NCI-H345 (cell line): ENCODE results near the gene PTPRH.
"Not testable (repeated sequence)": the region's sequence is repeated elsewhere in the genome, so short reads cannot be mapped to it uniquely, and the experiment has no call there.

ENCODE experiments used
- DNase-seq: peaks from one replicate; lab custom pipeline; 2025; lab: John Stamatoyannopoulos, UW

PTPRH gene

GRCh38 chr19:55158848-55159749 lies 50.2 kb downstream of the PTPRH start:
- DNase-seq: no peak

- no peak for DNase-seq
Observed at GRCh38 chr19:55158423-55158822, 50.9 kb downstream of the PTPRH start.

- DNase-seq: no peak
Observed at GRCh38 chr19:55157064-55157908, 52.0 kb downstream of the PTPRH start, which contains the start of gene TNNI3. Gene TNNI3 (minus strand): TSS chr19:55157732. CDS start chr19:55157589, 143 bp downstream.

GRCh38 chr19:55156202-55157063 lies 52.9 kb downstream of the PTPRH start:
- DNase-seq: peak; percentile 85

- not testable (repeated sequence) for DNase-seq
Observed at GRCh38 chr19:55155784-55156183, 53.5 kb downstream of the PTPRH start.

GRCh38 chr19:55153652-55154264 lies 55.5 kb downstream of the PTPRH start:
- DNase-seq: no peak

- DNase-seq: no peak
Observed at GRCh38 chr19:55152017-55152416, 57.3 kb downstream of the PTPRH start.

GRCh38 chr19:55149078-55150003 lies 60.0 kb downstream of the PTPRH start, which contains the start of gene TNNT1:
Gene TNNT1 (minus strand): TSS chr19:55149206. CDS start chr19:55147157, 2,049 bp downstream.
- DNase-seq: no peak

- no peak for DNase-seq
Observed at GRCh38 chr19:55147545-55148251, 61.6 kb downstream of the PTPRH start.

- peak; percentile 79 for DNase-seq
Observed at GRCh38 chr19:55146705-55147273, 62.5 kb downstream of the PTPRH start.

- peak; percentile 67 for DNase-seq
Observed at GRCh38 chr19:55146078-55146704, 63.1 kb downstream of the PTPRH start.

- no peak for DNase-seq
Observed at GRCh38 chr19:55145232-55145631, 64.1 kb downstream of the PTPRH start.

- no peak for DNase-seq
Observed at GRCh38 chr19:55141696-55142095, 67.6 kb downstream of the PTPRH start.

GRCh38 chr19:55137915-55138314 lies 71.4 kb downstream of the PTPRH start:
- DNase-seq: no peak

GRCh38 chr19:55136399-55137102 lies 72.8 kb downstream of the PTPRH start:
- DNase-seq: no peak

- no peak for DNase-seq
Observed at GRCh38 chr19:55134736-55135135, 74.6 kb downstream of the PTPRH start.

- no peak for DNase-seq
Observed at GRCh38 chr19:55133639-55134444, 75.5 kb downstream of the PTPRH start.
